ENCODE measurements around the gene ASAH2B. TPM values are rescaled to one million over a fixed set of nuclear protein-coding genes. Genes with fewer than 3 reads are reported as not detected.

The ASAH2B gene
- total and polyA plus RNA-seq, 2 of the 4 experiments (the other 2 are of a cell fraction), result 3.7 to 5.0 TPM

DNA sequence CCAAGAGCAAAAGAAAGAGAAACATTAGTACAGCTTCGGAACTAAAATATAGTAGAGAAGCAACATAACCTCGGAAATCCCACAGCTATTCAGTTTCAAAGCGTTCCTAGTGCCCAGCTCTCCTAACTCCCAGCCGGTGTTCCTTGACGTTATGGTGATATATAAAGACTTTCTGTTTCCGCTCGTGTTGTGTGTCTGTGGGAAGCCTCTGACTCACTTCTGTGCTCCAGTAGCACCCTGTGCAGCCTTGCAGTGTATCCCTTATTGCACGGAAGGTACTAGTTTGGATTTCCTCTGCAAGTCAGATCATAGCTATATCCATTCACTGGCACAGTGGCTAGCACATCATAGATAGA, 535 bp downstream of the ASAH2B start:
- Histone ChIP-seq H2BK5ac (ENCODE audit: low read depth, low read length, poor library complexity, severe bottlenecking) (peak overlapping the region; percentile 80), H3K9me1 (ENCODE audit: insufficient read depth, low read length) (0 out of 2 replicates have a peak, but pooled peaks cover 5% of the 10 kb centered on the region), H3K27me3 (ENCODE audit: control insufficient read depth, insufficient read depth, low read length) (no peaks in the 10 kb centered on the region), H2BK15ac (ENCODE audit: low read depth, low read length) (no peak overlapping the region; the same call in 2 of the 3 replicates), H3K18ac (ENCODE audit: low read depth, low read length) (peak overlapping the region; percentile 18; the same call in 1 of the 2 replicates), H3K4me3 (ENCODE audit: insufficient read depth, low read depth, low read length) (peak overlapping the region; percentile 82), H3K4me1 (ENCODE audit: control insufficient read depth, insufficient read depth, low read length) (no peaks in the 10 kb centered on the region), H3K23ac (ENCODE audit: low read depth, low read length) (peak overlapping the region; percentile 73), H3K9me3 (ENCODE audit: control insufficient read depth, insufficient read depth, low read length) (no peaks in the 10 kb centered on the region), H3K56ac (ENCODE audit: extremely low read depth, insufficient read depth, low read length) (peak overlapping the region; percentile 80), H3K9ac (ENCODE audit: low read depth, low read length) (peak overlapping the region; percentile 84), H2AFZ (replicated peaks; ENCODE audit: low read length, poor library complexity) (peak overlapping the region; percentile 99), H4K8ac (ENCODE audit: low read depth in 2 of 2, low read length in 2 of 2) (peak overlapping the region; percentile 92 to 99), H3K27ac (ENCODE audit: insufficient read depth, low read length) (peak overlapping the region; percentile 92), H4K5ac (ENCODE audit: low read depth, low read length) (peak overlapping the region; percentile 62), H2AK5ac (ENCODE audit: low read depth, low read length) (no peak overlapping the region), H3K4ac (ENCODE audit: low read depth, low read length) (peak overlapping the region; percentile 82), H2BK120ac (ENCODE audit: low read depth, low read length) (peak overlapping the region; percentile 77), H4K91ac (ENCODE audit: insufficient read depth, low read depth, low read length) (peak overlapping the region; percentile 9; the same call in 1 of the 2 replicates), H2BK20ac (ENCODE audit: low read depth, low read length) (no peak overlapping the region), H3K4me2 (ENCODE audit: low read depth, low read length) (peak overlapping the region; percentile 75), H2AK9ac (replicated peaks; ENCODE audit: low read depth, low read length, poor library complexity) (peak overlapping the region; percentile 67), H3K36me3 (ENCODE audit: control insufficient read depth, insufficient read depth, low read length) (no peaks in the 10 kb centered on the region), H4K20me1 (ENCODE audit: insufficient read depth, low read length) (no peaks in the 10 kb centered on the region), H3K79me1 (ENCODE audit: low read depth in 1 of 2, low read length in 2 of 2) (peaks cover 0 to 5% of the 10 kb centered on the region in 2 experiments; a peak in 1 of 4 replicates), H3K14ac (replicated peaks; ENCODE audit: low read depth, low read length) (peak overlapping the region; percentile 75; the same call in 1 of the 2 replicates)
- in situ Hi-C loops (cut with MboI; ENCODE audit: low sequenced_read_pairs), result no loop called here
- DNase-seq (peak; percentile 82), ATAC-seq (ENCODE audit: low read depth) (peak; percentile 55)
- no CpG with 5 or more reads among the region's 8 CpGs for WGBS, 2 experiments (ENCODE audit: extremely low coverage in 2 of 2, insufficient read length in 1 of 2)
- BruUV-seq (replicated peaks), result no TSS peak
- TF ChIP-seq BHLHE40 (IDR thresholded peaks at IDR 0.05; ENCODE audit: low read depth, low read length) (0 out of 2 replicates have a peak, but pooled peaks have one; percentile 4), NFE2L2 (IDR thresholded peaks at IDR 0.05; ENCODE audit: low read depth, low read length) (no peak), FOS (IDR thresholded peaks at IDR 0.05; ENCODE audit: low read depth, low read length) (no peak; the same call in 1 of the 2 replicates), RCOR1 (IDR thresholded peaks at IDR 0.05; ENCODE audit: insufficient replicate concordance, low read length) (no peak), RAD21 (IDR thresholded peaks at IDR 0.05; ENCODE audit: low read length) (peak; percentile 2; the same call in 1 of the 2 replicates), CHD1 (IDR thresholded peaks at IDR 0.05; ENCODE audit: low read depth, low read length) (no peak), CEBPB (IDR thresholded peaks at IDR 0.05; ENCODE audit: low read depth, low read length) (no peak), ELK1 (IDR thresholded peaks at IDR 0.05; ENCODE audit: borderline replicate concordance, low read depth, low read length) (no peak), CTCF (conservative IDR thresholded peaks at IDR 0.05; ENCODE audit: low read depth, low read length) (no peak), POLR2A (IDR thresholded peaks at IDR 0.05; ENCODE audit: low read depth, low read length) (0 out of 2 replicates have a peak, but pooled peaks have one; percentile 25), RFX5 (IDR thresholded peaks at IDR 0.05; ENCODE audit: low read depth, low read length) (no peak), MAFK (IDR thresholded peaks at IDR 0.05; ENCODE audit: low read depth, low read length) (no peak), MAZ (IDR thresholded peaks at IDR 0.05; ENCODE audit: borderline replicate concordance, low read depth, low read length) (no peak), MXI1 (IDR thresholded peaks at IDR 0.05; ENCODE audit: borderline replicate concordance, low read depth, low read length) (0 out of 2 replicates have a peak, but pooled peaks have one; percentile 40)
- TF ChIP-seq, protein P1, sequence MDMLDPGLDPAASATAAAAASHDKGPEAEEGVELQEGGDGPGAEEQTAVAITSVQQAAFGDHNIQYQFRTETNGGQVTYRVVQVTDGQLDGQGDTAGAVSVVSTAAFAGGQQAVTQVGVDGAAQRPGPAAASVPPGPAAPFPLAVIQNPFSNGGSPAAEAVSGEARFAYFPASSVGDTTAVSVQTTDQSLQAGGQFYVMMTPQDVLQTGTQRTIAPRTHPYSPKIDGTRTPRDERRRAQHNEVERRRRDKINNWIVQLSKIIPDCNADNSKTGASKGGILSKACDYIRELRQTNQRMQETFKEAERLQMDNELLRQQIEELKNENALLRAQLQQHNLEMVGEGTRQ (IDR thresholded peaks at IDR 0.05; ENCODE audit: low read depth, low read length), result no peak
- ChIA-PET CTCF (no interaction called here), POLR2A (ENCODE audit: unreplicated experiment) (no interaction called here)
- intact Hi-C loops (cut with micrococcal nuclease), result loop anchor here (5.0 kb wide), 1 partner anchor 118 kb away; the partner anchor contains the start of gene SGMS1
- dilution Hi-C loops (cut with HindIII; ENCODE audit: low sequenced_read_pairs, unreplicated experiment), result no loop called here

Data from IMR-90 (cell line).